NCI-H2227 (cell line): ENCODE measurements around the gene HIRIP3.

ENCODE experiments used
- DNase-seq: peaks from one replicate; lab custom pipeline; 2025; ENCODE audit not compliant: unreplicated experiment; lab: John Stamatoyannopoulos, UW

The HIRIP3 gene

GRCh38 chr16:30000735-30001631 is 5.6 kb upstream of the HIRIP3 start:
- DNase-seq = no peak

DNA sequence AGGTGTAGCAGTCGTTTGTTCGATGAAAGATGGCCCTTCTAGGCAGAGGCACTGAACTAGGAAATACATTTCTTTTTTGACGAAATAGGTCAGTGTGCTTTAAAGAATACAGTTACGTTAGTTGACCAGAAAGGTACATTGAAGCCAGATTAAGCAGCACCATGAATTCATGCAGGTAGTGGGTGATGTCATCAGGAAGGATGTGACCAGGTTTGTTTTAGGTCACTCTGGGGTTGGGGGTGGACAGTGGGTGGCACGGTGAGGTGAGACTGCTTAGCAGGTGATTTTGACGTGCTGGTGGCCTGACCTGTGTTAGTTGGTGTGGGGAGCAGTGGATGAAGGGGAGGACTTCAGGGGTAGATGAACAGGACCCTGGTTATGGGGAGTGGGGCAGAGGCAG is 4.2 kb upstream of the HIRIP3 start:
- no peak for DNase-seq

DNA sequence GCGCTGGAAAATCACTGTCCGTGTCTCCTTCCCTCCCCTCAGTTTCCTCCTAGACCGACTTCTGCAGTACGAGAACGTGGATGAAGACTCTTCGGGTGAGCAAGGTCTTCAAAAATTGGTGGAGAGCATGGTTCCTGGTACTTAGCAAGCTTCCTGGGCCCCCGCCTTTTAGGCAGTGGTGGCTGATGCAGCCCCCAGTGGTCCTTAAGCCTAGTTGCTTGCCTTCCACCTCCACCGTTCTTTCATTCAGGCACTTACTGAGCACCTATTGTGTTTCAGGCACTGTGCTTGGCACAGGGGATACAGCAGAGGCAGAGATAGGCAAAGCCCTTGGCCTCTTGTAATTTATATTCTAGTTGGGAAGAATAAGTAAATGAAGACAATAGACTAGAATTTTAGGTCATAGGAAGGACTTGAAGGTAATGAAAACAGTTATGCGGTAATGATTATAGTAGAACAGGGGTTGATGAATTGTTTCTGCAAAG is 1.4 kb upstream of the HIRIP3 start:
- peak; percentile 44 for DNase-seq

GRCh38 chr16:29995911-29996765 is 721 bp upstream of the HIRIP3 start, which contains the start of gene INO80E:
Gene INO80E, plus strand, starts transcription at chr16:29996241. Its CDS starts 70 bp downstream, at chr16:29996311.
- peak; percentile 99 for DNase-seq

GRCh38 chr16:29994600-29995323 is 655 bp downstream of the HIRIP3 start:
- DNase-seq = peak; percentile 62

GRCh38 chr16:29993903-29994599 is 1.4 kb downstream of the HIRIP3 start:
- DNase-seq = no peak

GRCh38 chr16:29993191-29993902 is 2.1 kb downstream of the HIRIP3 start:
- DNase-seq = no peak

- no peak for DNase-seq
Observed at GRCh38 chr16:29992344-29992967, 3.0 kb downstream of the HIRIP3 start.

DNA sequence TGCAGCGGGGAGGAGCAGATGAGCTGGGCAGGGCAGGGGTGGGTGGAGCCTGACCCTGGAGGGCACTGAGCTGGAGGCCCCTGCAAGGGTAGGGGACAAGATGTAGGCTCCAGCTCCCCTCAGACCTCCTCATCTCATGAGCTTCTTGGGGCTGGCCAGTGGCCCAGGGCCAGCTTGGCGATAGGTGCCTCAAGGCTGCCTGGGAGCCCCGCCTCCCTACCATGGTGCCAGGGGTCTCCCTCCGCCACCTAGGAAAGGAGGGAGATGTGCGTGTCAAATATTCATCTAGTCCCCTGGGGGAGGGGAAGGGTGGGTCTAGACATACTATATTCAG is 3.9 kb downstream of the HIRIP3 start:
- no peak for DNase-seq

DNA sequence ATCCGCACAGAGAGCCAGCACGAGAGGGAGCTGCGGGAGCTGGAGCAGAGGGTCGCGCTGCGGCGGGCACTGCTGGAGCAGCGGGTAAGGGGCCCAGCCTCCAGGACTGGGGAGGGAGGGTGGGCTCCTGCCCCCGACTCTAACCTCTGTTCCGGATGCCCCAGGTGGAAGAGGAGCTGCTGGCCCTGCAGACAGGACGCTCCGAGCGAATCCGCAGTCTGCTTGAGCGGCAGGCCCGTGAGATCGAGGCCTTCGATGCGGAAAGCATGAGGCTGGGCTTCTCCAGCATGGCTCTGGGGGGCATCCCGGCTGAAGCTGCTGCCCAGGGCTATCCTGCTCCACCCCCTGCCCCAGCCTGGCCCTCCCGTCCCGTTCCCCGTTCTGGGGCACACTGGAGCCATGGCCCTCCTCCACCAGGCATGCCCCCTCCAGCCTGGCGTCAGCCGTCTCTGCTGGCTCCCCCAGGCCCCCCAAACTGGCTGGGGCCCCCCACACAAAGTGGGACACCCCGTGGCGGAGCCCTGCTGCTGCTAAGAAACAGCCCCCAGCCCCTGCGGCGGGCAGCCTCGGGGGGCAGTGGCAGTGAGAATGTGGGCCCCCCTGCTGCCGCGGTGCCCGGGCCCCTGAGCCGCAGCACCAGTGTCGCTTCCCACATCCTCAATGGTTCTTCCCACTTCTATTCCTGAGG is 4.4 kb downstream of the HIRIP3 start:
- DNase-seq = no peak

DNA sequence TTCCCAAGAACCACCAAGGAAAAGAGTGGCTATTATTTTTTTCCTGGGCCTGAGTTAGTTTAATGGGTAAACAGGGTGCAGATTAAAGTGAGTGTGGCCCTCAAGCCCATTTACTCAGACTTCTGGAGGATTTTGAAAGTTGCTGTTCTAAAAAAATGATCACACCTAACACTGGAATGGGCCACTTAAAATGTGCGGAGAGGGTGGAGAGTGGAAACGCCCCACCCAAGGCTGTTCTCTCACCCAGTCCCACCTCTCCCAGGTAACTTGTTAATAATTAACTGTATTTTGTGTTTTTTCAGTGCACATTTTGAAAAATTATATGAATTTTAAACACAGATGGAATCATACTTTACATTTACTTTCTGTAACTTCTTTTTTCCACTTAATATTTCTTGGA is 5.4 kb downstream of the HIRIP3 start:
- DNase-seq = no peak

DNA sequence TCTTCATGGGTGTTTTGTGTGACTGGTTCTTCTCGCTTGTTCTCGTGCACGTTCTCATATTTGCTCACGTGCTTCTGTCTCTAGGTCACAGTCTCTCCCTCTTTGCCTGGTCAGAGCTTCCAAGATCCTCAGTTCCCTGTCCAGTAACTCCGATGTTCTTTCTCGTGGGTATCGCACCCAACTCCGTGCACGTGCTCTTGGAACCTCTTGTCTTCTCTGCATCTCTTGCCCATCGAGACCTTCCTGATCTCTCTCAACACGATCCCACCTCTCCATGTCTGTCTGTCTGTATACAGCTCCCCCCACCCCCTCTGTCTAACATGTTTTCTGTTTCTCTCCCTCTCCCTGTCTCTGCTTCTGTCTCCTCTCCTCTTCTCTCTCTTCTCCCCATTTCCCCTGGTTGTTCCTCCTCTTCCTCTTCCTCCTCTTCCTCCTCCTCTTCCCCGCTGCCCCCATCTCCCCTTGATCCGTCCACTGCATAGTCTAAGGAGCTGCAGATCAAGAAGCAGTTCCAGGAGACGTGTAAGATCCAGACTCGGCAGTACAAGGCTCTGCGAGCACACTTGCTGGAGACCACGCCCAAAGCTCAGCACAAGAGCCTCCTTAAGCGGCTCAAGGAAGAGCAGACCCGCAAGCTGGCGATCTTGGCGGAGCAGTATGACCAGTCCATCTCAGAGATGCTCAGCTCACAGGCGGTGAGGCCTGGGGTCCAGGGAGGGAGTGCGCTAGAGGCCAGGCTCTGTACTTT is 6.1 kb downstream of the HIRIP3 start:
- no peak for DNase-seq

DNA sequence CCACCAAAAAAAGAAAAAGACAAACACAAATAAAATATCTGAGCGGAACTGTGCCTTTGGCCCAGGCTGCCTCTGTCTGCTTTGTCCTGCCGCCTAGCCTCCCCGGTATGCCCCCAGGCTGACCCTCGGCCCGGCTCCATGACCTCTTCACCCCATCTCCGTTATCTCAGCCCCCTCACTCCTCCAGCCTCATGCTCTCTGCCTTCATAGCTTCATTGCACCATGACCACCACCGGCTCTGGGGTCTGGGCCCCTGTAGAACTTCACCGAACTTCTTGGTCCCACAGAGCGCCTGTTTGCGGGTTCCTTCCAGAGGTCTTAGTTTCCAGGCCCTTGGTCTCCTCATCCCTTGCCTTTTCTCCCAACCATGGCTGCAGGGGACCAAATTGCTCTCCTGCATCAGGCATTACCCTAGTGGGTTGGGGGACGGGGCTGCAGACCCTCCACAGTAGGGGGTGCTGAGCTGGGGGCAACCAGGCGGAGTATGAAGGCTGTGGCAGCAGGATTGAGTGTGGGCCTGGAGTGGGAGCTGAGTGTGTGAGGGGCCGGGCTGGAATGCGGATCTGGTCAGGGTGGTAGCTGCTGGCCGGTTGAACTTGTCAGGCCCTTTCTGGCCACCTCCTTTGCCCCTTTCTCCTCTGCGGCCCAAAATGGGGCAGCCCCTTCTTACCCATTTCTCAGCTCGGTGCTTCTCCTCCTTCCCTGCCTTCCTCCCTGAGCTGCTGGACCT is 6.9 kb downstream of the HIRIP3 start:
- no peak for DNase-seq

- no peak for DNase-seq
Observed at GRCh38 chr16:29987371-29988085, 7.9 kb downstream of the HIRIP3 start.

DNA sequence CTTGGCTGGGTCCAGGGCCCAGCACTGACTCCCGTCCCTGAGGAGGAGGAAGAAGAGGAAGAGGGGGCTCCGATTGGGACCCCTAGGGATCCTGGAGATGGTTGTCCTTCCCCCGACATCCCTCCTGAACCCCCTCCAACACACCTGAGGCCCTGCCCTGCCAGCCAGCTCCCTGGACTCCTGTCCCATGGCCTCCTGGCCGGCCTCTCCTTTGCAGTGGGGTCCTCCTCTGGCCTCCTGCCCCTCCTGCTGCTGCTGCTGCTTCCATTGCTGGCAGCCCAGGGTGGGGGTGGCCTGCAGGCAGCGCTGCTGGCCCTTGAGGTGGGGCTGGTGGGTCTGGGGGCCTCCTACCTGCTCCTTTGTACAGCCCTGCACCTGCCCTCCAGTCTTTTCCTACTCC is 8.5 kb downstream of the HIRIP3 start:
- DNase-seq = no peak

GRCh38 chr16:29986231-29986630 is 9.2 kb downstream of the HIRIP3 start:
- DNase-seq = no peak

DNA sequence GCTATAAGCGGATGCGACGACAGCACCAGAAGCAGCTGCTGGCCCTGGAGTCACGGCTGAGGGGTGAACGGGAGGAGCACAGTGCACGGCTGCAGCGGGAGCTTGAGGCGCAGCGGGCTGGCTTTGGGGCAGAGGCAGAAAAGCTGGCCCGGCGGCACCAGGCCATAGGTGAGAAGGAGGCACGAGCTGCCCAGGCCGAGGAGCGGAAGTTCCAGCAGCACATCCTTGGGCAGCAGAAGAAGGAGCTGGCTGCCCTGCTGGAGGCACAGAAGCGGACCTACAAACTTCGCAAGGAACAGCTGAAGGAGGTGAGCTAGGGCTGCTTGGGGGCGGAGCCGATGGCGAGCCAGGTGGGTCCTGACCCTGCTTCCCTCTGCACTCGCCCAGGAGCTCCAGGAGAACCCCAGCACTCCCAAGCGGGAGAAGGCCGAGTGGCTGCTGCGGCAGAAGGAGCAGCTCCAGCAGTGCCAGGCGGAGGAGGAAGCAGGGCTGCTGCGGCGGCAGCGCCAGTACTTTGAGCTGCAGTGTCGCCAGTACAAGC is 10.1 kb downstream of the HIRIP3 start:
- DNase-seq = no peak
